Ovary (tissue), 9 donors: ENCODE results near the gene GLO1. TPM values are rescaled to one million over a fixed set of nuclear protein-coding genes. Genes with fewer than 3 reads are reported as not detected.

Source experiments
- DNase-seq, 5 donors: peaks; one replicate each; pipeline ENCODE4 v3.0.0-alpha.2; 2019 to 2020
- H3K27ac ChIP-seq, 2 donors: fragments of 200-600 bp; one replicate each; pipeline versions ENCODE4 v1.5.1 to v1.8.0; 2019 to 2022
- H3K27me3 ChIP-seq: fragments of 200-600 bp; one replicate; pipeline ENCODE4 v1.8.0; 2022
- H3K36me3 ChIP-seq: fragments of 200-600 bp; sonication (generic); one replicate; pipeline ENCODE4 v1.5.1; 2019
- H3K4me1 ChIP-seq: one replicate; pipeline ENCODE4 v1.8.1; 2013; ENCODE audit warnings: mild to moderate bottlenecking, moderate library complexity; ENCODE audit not compliant: insufficient read depth
- H3K4me3 ChIP-seq: fragments of 200-600 bp; sonication (generic); one replicate; pipeline ENCODE4 v1.5.1; 2017
- H3K9me3 ChIP-seq, 2 donors: fragments of 200-600 bp in 1 of 2; sonication (generic) in 1 of 2; one replicate each; pipeline versions ENCODE4 v1.5.1 to v1.8.1; 2013 to 2019; ENCODE audit warnings: mild to moderate bottlenecking in 1 of 2, moderate library complexity in 1 of 2
- CTCF ChIP-seq, 3 donors: fragments of 450-650 bp in 2 of 3; fragments of 200-600 bp in 1 of 3; IDR thresholded peaks; one replicate each; pipeline versions ENCODE4 v1.5.1 to v1.8.0; 2016 to 2022; ENCODE audit warnings: antibody characterized with exemption in 3 of 3, mild to moderate bottlenecking in 1 of 3
- EP300 ChIP-seq: sonication (generic); formaldehyde crosslinking; IDR thresholded peaks from one replicate; pipeline ENCODE4 v1.6.1; 2017; ENCODE audit warnings: antibody characterized with exemption
- POLR2A ChIP-seq: fragments of 450-650 bp; IDR thresholded peaks from one replicate; pipeline ENCODE4 v1.6.1; 2017; ENCODE audit warnings: antibody characterized with exemption, mild to moderate bottlenecking, moderate library complexity
- WGBS, 3 donors: extraction: QIAGEN DNeasy Blood & Tissue Kit in 1 of 3; methylation state at CpG; one replicate each; pipeline versions ENCODE4 v1.1.5 to v1.1.7; 2013 to 2017; 5-methylcytosine and 5-hydroxymethylcytosine counted together
- intact Hi-C, 4 donors: fragments of 100-400 bp; cut with DNase I; formaldehyde crosslinking; loops; one replicate each; pipeline versions ENCODE4 v1.11.0 to v1.15.1; 2022 to 2023
- polyA plus RNA-seq, 2 donors: library from polyadenylated mRNA; stranded (reverse); fragments of 200-250 nt in 1 of 2; fragments of 350-450 nt in 1 of 2; fragmentation: Illumina TruSeq in 1 of 2; extraction: RNeasy Lipid Tissue Mini Kit (QIAGEN cat#74804) in 1 of 2; gene quantifications; one replicate each; pipeline ENCODE4 v1.2.3, GENCODE V29; 2013 to 2014
- total RNA-seq, 7 donors: library from RNA; depleted of rRNA in 2 of 7; stranded (reverse); fragments of >200 nt in 2 of 7; fragmentation: NEBNext Ultra II Directional in 3 of 7; extraction: Animal tissue kit (Norgen Biotek cat#: 25700) in 3 of 7; gene quantifications; one replicate each; pipeline versions ENCODE4 v1.1.0 to v1.2.4, GENCODE V29; 2016 to 2023
- donor health status: DM: no; HTN: no; CAD: no; lungs with moderate emphysema.
- donor health status: DM: no; HTN: no; CAD: no.
- donor health status: Bipolar disorder and iron deficiency.
- donor health status: DM: yes; HTN: yes; CAD: no.
- donor health status: DM: no; HTN: no; CAD: no.
- donor health status: DM: yes; HTN: yes; CAD: no.

Gene GLO1
- total and polyA plus RNA-seq, 9 donors: 76.3 to 154 (median 96.7) TPM

GRCh38 chr6:38720295-38720694 is 17.4 kb upstream of the GLO1 start:
- TF ChIP-seq POLR2A (no peak), CTCF (IDR thresholded peaks at IDR 0.05) (no peak), EP300 (no peak)
- no peak overlapping the region for H3K27ac ChIP-seq
- no peaks in the 10 kb centered on the region for H3K36me3 ChIP-seq
- 15 to 26% (median 17%) methylated on average over 2 of the region's 2 CpGs for WGBS, 3 donors
- no peak for DNase-seq
- H3K9me3 ChIP-seq: no peaks in the 10 kb centered on the region
- no peaks in the 10 kb centered on the region for H3K4me1 ChIP-seq
- intact Hi-C loops: no loop called here
- no peak overlapping the region for H3K4me3 ChIP-seq
- no peaks in the 10 kb centered on the region for H3K27me3 ChIP-seq

- no peak for DNase-seq
- H3K27ac ChIP-seq: no peak overlapping the region
- H3K9me3 ChIP-seq: no peaks in the 10 kb centered on the region
- intact Hi-C loops: no loop called here
- H3K4me3 ChIP-seq: no peak overlapping the region
- no peaks in the 10 kb centered on the region for H3K27me3 ChIP-seq
- TF ChIP-seq CTCF (IDR thresholded peaks at IDR 0.05) (no peak), POLR2A (no peak), EP300 (no peak)
- H3K4me1 ChIP-seq: no peaks in the 10 kb centered on the region
- no peaks in the 10 kb centered on the region for H3K36me3 ChIP-seq
- WGBS, 3 donors: 72 to 100% (median 88%) methylated on average over 1 of the region's 1 CpG
Observed at GRCh38 chr6:38719358-38719757, 16.4 kb upstream of the GLO1 start.

- Histone ChIP-seq H3K4me3 (no peak overlapping the region), H3K9me3 (no peaks in the 10 kb centered on the region), H3K36me3 (no peaks in the 10 kb centered on the region), H3K4me1 (no peaks in the 10 kb centered on the region), H3K27ac (no peak overlapping the region), H3K27me3 (no peaks in the 10 kb centered on the region)
- intact Hi-C loops: no loop called here
- no peak for DNase-seq
- TF ChIP-seq EP300: no peak
- no peak for TF ChIP-seq CTCF (IDR thresholded peaks at IDR 0.05)
- no peak for TF ChIP-seq POLR2A
- WGBS, 3 donors: 97 to 99% (median 98%) methylated on average over 2 of the region's 2 CpGs
Observed at GRCh38 chr6:38716825-38717224, 13.9 kb upstream of the GLO1 start.

- intact Hi-C loops: no loop called here
- Histone ChIP-seq H3K9me3 (no peaks in the 10 kb centered on the region), H3K36me3 (no peaks in the 10 kb centered on the region), H3K4me3 (peak within 1 kb of the TSS; percentile 2), H3K27ac (no peak within 1 kb of the TSS), H3K27me3 (no peaks in the 10 kb centered on the region), H3K4me1 (no peaks in the 10 kb centered on the region)
- WGBS, 3 donors: 5 to 6% (median 5%) methylated on average over 44 of the region's 44 CpGs
- DNase-seq: no peak
- TF ChIP-seq CTCF (IDR thresholded peaks at IDR 0.05) (no peak), POLR2A (no peak), EP300 (no peak)
Observed at GRCh38 chr6:38715016-38715689, 12.2 kb upstream of the GLO1 start, which contains the start of gene DNAH8. Gene DNAH8, plus strand, starts transcription at chr6:38715311. Its CDS starts 7,499 bp downstream, at chr6:38722810.
